Measurements from ENCODE around the gene CHD6.
"Not testable (repeated sequence)": the region's sequence is repeated elsewhere in the genome, so short reads cannot be mapped to it uniquely, and the experiment has no call there.

The CHD6 gene

DNA sequence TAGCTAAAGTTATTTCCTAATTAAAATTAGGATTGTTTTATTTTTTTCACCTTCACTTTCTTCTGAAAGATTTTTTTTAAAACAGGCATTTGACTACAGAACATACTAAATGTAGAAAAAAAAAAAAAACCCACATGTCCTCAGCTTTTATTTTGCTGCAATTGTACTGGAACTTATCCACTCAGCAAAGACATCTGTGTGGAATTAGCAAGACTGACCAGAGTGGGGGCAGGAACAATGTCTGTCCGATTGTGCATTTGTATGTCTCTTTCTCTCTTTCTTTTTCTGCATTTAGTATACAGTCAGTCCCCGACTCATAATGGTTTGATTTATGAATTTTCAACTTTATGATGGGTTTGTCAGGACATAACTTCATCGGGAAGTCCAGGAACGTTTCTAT lies 77.3 kb downstream of the CHD6 start:
- no peak for DNase-seq (ENCODE audit: low spot score)

DNA sequence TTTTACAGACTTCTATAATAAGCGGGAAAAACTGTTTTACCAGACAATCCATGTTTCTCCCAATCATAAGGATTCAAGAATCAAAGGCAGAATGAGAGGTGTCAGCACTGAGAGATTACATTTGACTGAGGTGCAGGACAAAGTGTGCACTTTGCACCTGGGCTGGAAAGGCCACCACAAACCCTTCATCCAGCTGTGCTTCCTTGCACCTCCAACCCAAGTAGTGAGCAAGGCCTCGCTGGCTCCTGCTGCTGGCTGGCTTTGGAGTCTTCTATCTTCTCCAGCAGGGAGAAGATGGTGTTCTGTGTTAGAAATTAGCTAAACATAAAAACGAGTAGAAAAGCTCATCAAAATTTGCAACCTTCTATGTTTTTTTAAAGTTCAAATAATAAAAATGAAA lies 77.7 kb downstream of the CHD6 start:
- peak; percentile 21 for DNase-seq (ENCODE audit: low spot score)

DNA sequence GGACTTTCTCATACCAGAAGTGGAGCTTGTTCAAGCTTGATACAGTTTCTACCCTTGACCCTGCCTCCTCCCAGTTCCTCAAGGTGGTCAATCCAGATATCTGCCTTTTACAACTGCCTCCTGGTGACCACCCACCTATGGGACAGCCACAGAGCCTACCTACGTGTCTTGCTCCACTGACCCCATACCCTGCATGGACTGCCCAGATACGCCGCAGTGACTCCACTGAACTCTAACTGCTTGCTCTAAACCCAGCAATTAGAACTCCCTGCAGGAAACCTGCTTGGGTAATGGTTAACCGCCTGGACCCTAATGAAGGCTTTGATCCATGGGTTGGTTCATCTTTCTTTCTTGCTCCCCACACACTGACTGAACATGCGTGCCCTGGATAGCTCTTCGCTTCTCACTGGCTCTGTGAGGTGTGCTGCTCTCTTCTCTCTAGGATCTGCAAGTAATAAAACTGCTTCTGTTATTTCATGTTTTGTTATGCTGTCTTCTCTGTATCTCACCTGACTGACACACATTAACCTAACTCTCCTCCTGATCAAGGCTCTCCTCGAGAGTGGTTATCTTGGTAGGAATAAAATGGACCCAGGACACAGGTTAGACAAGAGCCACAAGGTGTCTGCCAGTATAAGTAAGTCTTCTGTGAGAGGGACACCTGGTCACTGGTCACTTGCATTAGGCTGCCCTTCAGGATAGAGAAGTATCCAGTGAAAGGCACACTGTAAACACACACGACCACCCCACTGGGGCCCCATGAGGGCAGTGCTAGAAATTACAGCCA lies 79.2 kb downstream of the CHD6 start:
- peak; percentile 55 for DNase-seq (ENCODE audit: low spot score)

DNA sequence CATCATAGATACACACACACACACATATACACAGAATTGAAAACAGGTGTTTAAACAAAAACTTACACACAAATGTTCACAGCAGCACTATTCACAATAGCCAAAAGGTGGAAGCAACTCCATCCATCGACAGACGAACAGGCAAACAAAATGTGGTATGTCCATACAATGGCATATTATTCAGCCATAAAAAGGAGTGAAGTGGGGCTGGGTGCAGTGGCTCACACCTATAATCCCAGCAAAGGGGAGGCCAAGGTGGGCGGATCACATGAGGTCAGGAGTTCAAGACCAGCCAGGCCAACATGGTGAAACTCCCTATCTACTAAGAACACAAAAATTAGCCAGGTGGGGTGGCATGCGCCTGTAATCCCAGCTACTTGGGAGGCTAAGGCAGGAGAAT lies 80.3 kb downstream of the CHD6 start:
- DNase-seq (ENCODE audit: low spot score): no peak

DNA sequence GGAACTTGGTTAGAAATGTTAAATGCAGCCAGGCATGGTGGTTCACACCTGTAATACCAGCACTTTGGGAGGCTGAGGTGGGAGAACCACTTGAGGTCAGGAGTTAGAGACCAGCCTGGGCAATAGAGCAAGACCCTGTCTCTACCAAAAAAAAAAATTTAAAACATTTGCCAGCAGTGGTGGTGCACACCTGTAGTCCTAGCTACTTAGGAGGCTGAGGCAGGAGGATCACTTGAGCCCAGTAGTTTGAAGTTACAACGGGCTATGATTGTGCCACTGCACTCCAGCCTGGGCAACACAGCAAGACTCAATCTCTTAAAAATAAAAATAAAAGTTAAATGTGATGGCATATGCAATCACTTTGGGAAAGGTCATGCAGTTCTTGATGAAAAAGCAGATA lies 82.6 kb downstream of the CHD6 start:
- not testable (repeated sequence) for DNase-seq (ENCODE audit: low spot score)

DNA sequence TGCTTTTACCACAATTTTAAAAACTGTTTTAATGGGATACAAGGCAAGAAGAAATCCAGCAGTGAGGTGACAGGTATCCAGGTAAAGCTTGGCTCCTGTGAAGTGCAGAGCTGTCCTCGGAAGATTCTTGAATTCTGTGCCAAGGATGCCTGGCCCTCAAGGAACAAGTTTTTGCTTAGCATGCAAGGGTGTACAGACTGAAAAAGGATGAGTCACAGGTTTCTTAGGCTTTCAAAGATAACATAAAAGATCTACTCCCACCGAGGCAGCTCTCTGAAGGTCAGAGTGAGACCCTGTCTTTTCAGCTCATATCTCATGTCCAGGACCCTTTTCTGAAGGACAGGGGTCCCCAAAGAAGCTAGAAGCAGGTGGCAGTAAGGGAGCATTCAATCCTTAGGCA lies 83.3 kb downstream of the CHD6 start:
- DNase-seq (ENCODE audit: low spot score): no peak

DNA sequence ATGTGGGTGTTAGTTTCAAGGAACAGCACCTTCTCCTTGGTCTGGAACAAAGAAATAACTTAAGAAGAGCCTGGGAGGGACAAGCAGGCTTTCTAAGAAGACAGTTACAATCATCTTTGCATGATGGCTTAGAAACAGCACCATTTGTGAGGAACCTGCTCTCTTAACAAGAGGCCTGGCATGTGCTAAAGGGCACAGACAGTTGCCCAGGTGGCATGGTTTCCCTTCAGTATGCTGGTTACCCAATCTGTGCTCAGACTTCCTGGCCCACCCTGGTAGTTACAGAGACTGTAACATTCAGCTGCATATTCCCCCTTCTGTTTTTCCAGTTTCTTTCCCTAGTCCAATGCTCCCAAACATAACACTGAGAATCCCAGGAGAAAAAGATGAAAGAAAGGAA lies 84.0 kb downstream of the CHD6 start:
- no peak for DNase-seq (ENCODE audit: low spot score)

DNA sequence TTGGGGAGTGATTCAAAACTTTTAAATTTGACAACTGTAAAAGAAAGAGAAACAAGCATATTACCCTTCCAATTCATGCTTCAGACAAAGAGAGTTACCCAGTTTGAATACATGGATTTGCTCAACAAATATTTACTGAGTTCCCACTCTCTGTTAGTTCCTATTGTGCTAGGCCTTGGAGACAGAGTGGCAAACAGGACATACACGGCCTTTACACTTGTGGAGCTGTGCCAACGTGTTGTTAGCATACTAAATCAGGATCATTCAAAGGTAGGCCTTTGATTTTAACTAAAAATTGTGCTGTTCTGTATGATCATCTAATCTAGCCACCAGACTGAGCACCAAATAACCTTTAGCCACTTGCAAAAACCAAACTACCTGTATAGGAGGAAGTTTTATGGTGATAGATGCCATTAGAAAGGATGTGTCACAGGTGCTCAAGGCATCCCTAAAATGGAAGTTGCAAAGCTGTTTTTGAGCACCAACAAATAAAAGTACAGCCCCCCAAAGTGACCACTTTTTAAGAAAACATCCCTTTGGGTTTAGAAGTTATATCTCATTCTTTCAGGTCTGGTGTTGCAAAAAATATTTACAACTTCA lies 84.5 kb downstream of the CHD6 start:
- DNase-seq (ENCODE audit: low spot score): no peak

DNA sequence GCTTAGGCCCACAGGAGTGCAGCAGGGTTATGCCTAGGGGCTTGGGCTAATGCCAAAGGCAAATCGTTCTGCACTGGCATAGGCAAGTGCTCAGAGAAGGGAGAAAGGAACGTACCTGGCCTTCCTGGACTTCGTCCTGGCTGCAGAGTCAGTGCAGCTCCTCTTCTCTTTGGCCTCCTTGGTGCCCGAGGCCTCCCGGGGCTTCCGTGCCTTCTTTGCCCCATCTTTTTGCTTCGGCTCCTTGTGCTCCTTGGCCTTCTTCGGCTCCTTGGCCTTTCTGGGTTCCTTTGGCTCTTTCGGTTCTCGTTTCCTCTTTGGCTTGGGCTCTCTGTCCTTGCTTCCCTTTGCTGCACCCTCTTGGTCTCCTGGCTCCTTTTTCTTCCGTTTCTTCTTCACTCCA lies 85.2 kb downstream of the CHD6 start:
- no peak for DNase-seq (ENCODE audit: low spot score)

DNA sequence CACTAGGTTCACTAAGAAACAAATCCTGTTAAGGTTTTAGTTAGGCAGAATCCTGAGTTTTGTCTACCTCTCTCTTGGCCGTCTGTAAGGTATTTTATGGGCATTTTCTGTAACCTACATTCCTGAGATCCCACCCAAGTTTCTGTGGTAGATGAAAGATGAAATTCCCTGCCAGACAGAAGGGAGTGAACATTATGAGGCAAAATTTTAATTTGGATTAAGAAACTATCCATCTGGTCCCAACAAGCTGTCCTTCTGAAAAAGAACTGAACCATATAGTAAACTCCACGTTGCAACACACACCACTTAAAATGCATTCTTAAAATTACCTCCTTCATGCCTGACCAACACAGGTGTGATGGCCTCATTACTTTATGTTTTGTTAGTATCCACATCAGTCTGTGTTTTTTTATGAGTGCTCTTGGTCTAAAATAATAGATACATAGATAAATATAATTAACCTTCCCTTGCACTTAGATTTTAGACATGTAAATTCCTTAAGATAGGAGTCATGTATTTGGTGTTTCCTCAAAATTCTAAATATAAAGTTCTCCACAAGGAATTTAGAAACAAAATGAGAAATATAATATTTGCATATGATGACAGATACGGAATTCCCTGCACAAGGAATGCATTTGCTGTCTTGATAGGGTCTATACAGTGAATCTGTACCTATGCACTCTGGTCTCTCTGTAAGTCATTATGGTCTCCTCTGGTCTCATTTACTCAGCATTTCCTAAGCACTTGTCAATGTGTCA lies 86.5 kb downstream of the CHD6 start:
- no peak for DNase-seq (ENCODE audit: low spot score)

DNA sequence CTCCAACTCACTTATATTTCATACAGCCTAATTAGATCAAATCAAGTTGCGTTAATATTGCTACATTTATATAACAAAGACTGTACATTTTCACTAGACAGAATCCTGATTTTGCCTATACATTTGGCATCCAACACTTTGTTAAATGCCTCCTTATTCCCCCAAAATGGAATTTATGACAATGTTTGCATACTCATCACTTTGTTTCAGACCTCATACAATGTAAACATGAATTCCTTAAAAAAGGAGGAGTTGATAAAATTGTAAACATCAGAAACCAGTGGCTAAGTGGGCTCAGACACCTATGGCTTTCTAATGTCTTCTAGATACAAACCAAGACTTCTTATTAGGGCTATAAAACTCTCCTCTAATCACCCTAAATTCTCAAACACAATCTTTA lies 87.3 kb downstream of the CHD6 start:
- no peak for DNase-seq (ENCODE audit: low spot score)

DNA sequence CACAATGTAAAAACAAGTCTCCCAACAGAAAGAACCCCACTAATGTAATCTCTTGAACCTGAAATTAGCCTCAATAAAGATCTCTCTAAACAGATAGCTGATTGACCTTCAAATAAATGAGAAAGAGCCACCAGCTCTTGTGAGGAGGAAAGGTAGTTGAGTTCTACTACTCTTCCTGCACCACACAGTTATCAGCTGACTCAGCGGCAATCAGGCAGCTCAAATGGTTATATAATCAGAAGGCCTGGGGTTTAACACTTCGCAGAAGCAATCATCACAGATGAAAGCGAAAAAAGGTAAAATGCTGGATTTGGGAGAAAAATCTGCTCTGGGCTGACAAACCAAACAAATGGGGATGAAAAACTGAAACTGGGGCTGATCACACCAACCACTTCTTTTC lies 91.8 kb downstream of the CHD6 start:
- no peak for DNase-seq (ENCODE audit: low spot score)

DNA sequence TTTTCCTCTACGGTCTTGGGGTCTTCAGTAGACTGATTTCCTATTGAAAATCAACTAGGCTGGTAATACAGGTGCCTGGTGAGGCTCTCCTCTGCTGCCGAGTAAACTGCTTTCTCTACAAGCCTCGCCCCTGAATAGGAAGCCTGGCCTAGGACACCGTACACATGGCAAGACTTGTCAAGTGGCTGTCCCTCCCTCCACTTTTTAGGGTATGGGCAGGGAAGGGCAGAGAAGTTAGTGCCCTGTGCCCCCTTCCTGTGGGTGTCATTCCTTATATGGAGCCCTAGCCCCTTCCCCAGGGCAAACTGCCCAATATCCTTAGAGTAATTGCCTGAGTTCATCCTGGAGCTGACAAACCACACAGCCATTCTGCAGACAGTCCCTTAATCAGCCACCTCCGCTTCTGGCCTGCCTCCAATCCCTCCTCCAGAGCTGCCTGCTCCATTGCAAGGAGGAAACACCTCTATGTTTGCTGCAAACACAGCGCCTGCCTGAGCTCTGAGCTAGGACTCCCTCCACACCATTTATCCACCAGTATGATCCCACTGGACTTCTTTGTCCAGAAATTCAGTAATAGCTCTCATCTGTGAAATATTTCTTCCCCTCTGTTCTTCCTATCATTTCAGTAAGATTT lies 93.1 kb downstream of the CHD6 start:
- no peak for DNase-seq (ENCODE audit: low spot score)

DNA sequence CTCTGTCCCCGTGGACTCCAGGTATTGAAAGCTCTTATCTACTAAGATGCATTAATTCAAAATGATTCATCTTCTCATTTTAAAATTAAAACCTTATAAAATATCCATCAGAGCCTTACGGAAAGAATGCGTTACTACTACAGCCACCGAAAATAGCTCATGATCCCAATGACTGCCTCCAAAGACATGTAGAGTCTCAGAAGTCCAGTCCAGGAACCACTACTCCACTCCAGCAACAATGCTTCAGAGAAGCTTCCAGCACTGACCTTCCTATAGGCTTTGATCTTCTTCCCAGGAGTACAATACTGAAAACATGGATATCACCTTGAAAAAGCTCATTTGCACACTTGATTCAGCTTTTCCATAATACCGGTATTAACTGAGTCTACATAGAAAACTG lies 94.3 kb downstream of the CHD6 start:
- DNase-seq (ENCODE audit: low spot score): no peak

DNA sequence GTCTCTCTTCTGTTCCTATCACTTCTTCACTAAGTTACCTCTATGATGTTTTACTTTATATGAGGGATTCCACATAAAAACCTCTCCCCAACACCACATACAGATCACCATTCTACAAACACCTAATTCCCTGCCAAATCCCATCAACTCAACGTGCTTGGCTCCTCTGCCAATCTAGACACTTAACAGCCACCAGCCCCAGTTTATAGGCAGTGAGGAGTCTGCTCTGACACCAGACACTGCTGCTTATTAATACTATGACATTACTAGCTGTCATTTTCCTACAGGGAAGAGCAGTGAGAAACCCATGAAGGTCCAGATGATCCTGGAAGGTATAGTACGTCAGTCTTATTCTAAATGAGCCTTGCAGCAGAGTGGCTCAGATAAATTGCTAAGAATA lies 104.3 kb downstream of the CHD6 start:
- no peak for DNase-seq (ENCODE audit: low spot score)

DNA sequence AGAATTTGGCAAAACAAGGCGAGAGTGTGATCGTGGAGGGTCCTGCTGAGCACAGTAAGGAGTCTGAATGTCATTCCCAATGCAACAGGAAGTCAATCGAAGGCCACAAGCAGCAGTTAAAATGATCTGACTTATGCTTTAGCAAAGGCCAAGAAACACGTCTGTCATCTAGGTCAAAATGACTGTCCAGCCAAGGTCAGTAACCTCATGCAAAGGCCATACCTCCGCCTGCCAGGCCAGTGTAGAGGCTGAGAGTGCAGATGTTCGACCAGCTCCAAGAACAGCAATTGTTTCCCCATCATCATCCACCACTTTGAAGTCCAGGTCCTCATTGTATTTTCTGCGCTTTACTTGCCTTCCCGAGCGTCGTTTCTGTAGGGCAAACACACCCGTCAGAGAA lies 105.6 kb downstream of the CHD6 start:
- DNase-seq (ENCODE audit: low spot score): no peak

DNA sequence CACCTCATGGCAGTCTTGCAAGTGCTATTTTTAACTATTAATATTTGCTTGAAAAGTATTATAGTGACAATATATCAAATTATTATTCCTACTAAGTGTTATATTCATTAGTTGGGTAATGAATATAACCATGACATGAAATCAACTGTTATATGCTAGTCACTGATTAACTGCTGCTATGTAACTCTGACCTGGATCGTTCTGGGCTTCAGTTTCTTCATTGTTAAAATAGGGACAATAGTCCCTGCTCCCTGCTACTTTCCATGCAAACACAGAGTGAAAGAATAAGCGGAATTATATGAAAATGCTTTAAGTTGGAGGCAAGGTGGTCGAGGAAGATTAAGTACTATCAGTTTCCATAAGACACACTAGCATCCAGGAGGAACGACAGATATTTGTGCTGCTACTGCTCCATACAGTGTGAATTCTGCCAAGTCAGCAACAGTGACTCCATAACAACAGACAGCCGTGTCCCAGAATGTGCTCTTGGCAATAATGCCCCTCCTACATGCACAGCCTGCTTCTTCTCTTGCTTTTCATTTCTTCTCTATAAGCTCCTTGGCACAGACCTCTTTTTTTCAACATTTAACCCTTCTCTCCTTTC lies 107.2 kb downstream of the CHD6 start:
- no peak for DNase-seq (ENCODE audit: low spot score)

DNA sequence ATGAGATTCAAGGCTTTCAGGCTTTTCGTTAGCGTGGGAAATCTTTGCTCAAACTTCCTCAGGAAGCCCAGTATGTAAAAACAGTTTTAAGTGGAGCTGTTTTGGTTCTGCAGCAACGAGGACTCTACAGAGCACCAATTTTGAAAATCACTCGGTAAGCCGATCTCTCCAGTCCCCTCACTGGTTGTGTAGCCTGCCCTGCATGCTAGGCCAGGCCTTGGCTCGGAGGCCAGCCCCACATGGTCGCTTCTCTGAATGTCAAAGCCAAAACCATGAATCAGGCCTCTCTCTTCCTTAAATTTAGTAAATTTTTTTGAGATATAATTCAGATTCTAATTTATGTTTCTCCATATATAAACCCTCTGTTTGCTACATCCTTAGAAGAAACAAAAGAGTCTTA lies 108.0 kb downstream of the CHD6 start:
- no peak for DNase-seq (ENCODE audit: low spot score)

DNA sequence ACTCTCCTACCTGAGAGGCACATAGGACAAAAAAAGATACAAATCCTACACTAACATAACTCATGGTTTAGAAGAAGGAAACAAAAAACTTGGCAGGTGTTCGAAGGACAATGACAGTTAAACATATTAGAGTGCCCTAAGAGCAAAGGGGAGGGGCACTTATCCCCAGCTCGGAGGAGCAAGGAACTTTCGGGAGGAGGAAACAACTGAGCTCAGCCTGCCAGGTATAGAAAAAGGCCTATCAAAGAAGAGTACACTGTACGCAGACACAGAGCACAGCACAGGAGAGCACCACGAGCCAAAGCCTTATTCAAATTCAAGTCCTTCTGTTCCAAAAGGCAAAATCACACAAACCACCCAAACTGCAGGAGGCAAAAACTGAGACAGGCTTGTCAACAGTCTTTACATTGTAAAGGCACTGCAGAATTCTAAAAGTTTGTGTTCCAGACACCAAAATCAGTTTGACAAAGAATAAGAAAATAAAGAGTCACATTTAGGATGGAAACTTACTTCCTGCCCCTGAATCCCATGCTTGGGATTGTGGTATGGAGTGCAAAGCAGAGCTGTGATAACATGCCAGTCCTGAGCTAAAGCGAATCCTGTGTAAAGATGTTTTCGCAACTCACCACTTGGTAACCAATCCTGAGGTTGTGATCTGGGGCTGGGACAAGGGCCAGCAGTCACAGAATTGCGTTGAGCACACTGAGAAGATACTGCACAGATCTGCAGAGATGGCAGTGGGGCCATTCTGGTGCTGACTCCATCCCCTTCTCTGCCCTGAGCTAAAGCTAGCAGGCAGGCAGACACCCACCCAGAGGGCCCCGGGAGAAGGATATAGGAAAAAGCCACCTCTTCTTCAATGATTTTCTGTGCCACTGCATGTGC lies 108.6 kb downstream of the CHD6 start:
- peak; percentile 66 for DNase-seq (ENCODE audit: low spot score)

DNA sequence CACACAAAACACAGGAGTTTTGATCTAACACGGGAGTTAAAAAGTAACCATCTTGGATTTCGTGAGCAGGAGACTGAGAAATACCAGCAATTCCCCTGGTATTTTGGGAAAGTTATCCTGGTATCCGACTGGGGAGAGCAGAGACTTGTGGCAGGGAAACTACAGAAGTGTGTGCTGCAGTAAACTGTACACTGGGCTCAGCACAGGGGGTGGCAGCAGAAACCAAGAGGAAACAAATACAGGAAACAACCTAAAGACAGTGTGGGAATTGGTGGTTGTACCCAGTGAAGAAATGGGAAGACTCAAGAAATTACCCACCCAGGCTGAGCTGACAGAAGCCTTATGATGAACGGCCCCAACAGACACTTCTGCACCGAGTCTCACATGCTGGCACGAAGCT lies 109.8 kb downstream of the CHD6 start:
- DNase-seq (ENCODE audit: low spot score): no peak

DNA sequence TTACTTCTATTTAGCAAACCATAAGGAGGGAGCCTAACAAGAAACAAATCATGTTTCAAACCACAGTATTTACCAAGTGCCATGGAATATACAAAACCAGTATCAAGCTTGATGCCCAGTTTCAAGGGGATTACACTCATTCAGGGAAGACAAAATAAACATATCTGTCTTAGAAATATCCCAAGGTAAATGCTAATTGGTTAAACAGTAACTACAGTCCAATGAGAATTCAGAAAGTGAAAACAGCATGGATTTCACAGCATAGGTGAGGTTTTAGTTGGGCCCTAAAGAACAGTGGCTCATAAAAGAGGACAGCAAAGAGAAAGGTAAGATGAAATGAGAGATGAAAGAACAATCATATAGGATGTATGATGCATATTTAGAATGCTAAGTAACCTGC lies 110.3 kb downstream of the CHD6 start:
- no peak for DNase-seq (ENCODE audit: low spot score)
